Activated B cell treated with CpG ODN at 0.5 μM for 24 hours (primary cell): Measurements from ENCODE around the gene VAC14. TPM values are rescaled to one million over a fixed set of nuclear protein-coding genes. Genes with fewer than 3 reads are reported as not detected.

ENCODE experiments used
- ATAC-seq: fragments of 200-7000 bp; cut with Tn5 transposase; one replicate; pipeline ENCODE4 v1.10.0; 2021; ENCODE audit warnings: low read depth, mild to moderate bottlenecking, moderate library complexity
- CTCF ChIA-PET: fragments of 350-600 bp; sonication (Branson Sonifier 250); formaldehyde crosslinking; loops from one replicate; lab custom pipeline; 2021; ENCODE audit warnings: antibody characterized with exemption; lab: Charles Lee
- POLR2A ChIA-PET: fragments of 350-600 bp; sonication (Branson Sonifier 250); formaldehyde crosslinking; loops from one replicate; lab custom pipeline; 2021; ENCODE audit warnings: antibody characterized with exemption; lab: Charles Lee
- DNase-seq: peaks from one replicate; pipeline ENCODE4 v3.0.0; 2022
- H3K27ac Mint-ChIP-seq: one replicate; pipeline ENCODE4 v1.8.0; 2020; ENCODE audit warnings: mixed read lengths
- H3K27me3 Mint-ChIP-seq: one replicate; pipeline ENCODE4 v1.8.0; 2021; ENCODE audit warnings: mixed read lengths
- H3K36me3 Mint-ChIP-seq: one replicate; pipeline ENCODE4 v1.8.0; 2021; ENCODE audit warnings: low read depth, mixed read lengths
- H3K4me1 Mint-ChIP-seq: one replicate; pipeline ENCODE4 v1.8.0; 2021; ENCODE audit warnings: mixed read lengths
- H3K4me3 Mint-ChIP-seq: one replicate; pipeline ENCODE4 v1.8.0; 2020; ENCODE audit warnings: mild to moderate bottlenecking, mixed read lengths
- H3K9me3 Mint-ChIP-seq: one replicate; pipeline ENCODE4 v1.8.0; 2020; ENCODE audit warnings: mixed read lengths
- CTCF ChIP-seq: fragments of 200-600 bp; IDR thresholded peaks from one replicate; pipeline ENCODE4 v1.8.0; 2022; ENCODE audit warnings: antibody characterized with exemption, mild to moderate bottlenecking
- intact Hi-C: fragments of 100-400 bp; cut with micrococcal nuclease; formaldehyde crosslinking; loops from one replicate; pipeline ENCODE4 v1.15.1; 2024
- total RNA-seq: library from RNA; stranded (reverse); gene quantifications from 2 replicates; pipeline ENCODE4 v1.2.3, GENCODE V29; 2022

Gene VAC14
- total RNA-seq, 1 donor from 2014 or later: 53.4 TPM

DNA sequence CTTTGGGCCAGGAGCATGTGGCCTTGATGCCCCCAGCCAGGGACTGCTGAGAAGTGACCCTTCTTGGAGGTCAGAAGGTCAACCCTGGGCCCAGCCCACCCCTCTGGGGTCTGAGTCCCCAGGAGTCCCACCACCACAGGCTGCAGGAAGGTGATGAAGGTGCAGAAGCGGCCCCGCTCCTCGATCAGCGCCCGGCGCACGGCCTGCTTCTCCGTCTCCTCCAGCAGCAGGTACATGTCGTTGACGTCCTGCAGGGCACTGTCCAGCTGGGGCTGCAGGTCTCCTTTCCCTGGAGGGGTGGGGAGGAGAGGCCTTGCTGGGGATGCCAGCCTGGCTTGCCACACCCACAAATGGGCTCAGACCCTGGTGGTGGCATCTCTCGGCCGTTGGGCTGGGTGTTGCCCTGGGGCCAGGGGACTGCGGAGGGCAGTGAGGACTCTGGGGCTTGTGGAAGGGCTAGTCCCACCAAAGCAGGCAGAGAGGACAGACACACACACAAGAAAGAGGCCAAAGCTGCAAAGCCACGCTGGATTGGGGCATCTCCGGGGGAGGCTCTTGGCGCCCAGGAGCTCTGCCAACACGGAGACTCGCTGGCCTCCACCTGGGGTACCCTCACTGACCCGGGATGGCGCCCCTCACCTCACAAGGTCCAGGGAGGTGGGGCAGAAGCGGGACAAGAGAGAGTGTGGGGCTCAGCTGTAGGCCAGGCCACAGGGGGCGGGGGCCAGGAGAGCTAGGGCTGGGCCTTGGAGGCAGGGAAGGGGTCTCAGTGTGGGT is 122.6 kb downstream of the VAC14 start:
- Mint-ChIP-seq H3K4me1 (no peaks in the 10 kb centered on the region), H3K27ac (no peak overlapping the region), H3K4me3 (no peak overlapping the region), H3K9me3 (no peaks in the 10 kb centered on the region), H3K27me3 (no peaks in the 10 kb centered on the region), H3K36me3 (no peaks in the 10 kb centered on the region)
- no peak for ATAC-seq
- DNase-seq: no peak
- intact Hi-C loops: no loop called here
- ChIA-PET CTCF (no interaction called here), POLR2A (no interaction called here)
- no peak for TF ChIP-seq CTCF

GRCh38 chr16:70677499-70678120 is 123.3 kb downstream of the VAC14 start:
- no peak for ATAC-seq
- Mint-ChIP-seq H3K27ac (no peak overlapping the region), H3K36me3 (no peaks in the 10 kb centered on the region), H3K4me3 (no peak overlapping the region), H3K27me3 (no peaks in the 10 kb centered on the region), H3K4me1 (no peaks in the 10 kb centered on the region), H3K9me3 (no peaks in the 10 kb centered on the region)
- no peak for DNase-seq
- POLR2A ChIA-PET: no interaction called here
- no peak for TF ChIP-seq CTCF
- CTCF ChIA-PET: no interaction called here
- intact Hi-C loops: no loop called here

GRCh38 chr16:70676675-70677498 is 124.1 kb downstream of the VAC14 start:
- Mint-ChIP-seq H3K27me3 (no peaks in the 10 kb centered on the region), H3K4me1 (no peaks in the 10 kb centered on the region), H3K4me3 (no peak overlapping the region), H3K27ac (no peak overlapping the region), H3K9me3 (no peaks in the 10 kb centered on the region), H3K36me3 (no peaks in the 10 kb centered on the region)
- no peak for ATAC-seq
- CTCF ChIA-PET: no interaction called here
- POLR2A ChIA-PET: no interaction called here
- TF ChIP-seq CTCF: no peak
- DNase-seq: no peak
- intact Hi-C loops: no loop called here

DNA sequence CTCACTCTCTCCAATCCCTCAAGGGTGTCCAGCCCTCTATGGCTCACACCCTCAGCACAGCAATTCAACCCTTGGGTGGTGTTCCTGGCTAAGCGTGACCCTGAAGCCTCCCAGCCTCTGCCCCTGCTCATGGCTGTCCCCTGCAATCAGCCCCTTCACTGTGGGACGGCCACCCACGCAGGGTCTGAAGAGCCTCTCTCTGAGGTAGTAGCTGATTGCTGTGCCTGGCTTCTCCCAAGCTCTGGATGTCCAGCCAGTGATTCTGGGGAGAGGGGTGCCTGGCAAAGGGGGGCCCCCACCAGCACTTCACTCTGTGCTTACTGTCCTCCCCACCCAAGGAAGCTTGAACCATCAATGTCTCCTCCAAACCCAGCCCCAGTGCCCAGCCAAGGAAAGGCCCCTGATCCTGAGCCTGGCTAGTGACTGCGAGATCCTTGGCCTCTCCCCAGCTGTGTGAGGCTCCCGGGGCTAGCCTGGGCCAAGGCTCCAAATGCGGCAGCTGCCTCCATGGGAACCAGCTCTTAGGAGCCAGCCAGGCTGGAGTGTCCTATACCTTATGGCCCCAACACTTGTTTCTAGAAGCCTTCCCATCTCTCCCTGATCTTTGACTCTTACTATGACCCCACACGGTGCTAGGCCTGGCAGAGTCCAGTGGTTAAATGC is 125.0 kb downstream of the VAC14 start:
- Mint-ChIP-seq H3K9me3 (no peaks in the 10 kb centered on the region), H3K4me1 (no peaks in the 10 kb centered on the region), H3K36me3 (no peaks in the 10 kb centered on the region), H3K4me3 (no peak overlapping the region), H3K27ac (no peak overlapping the region), H3K27me3 (no peaks in the 10 kb centered on the region)
- no peak for ATAC-seq
- CTCF ChIA-PET: no interaction called here
- intact Hi-C loops: no loop called here
- TF ChIP-seq CTCF: no peak
- POLR2A ChIA-PET: no interaction called here
- no peak for DNase-seq
